ENCODE measurements around the gene SMIM9.
"Not testable (repeated sequence)": the region's sequence is repeated elsewhere in the genome, so short reads cannot be mapped to it uniquely, and the experiment has no call there.

The SMIM9 gene

DNA sequence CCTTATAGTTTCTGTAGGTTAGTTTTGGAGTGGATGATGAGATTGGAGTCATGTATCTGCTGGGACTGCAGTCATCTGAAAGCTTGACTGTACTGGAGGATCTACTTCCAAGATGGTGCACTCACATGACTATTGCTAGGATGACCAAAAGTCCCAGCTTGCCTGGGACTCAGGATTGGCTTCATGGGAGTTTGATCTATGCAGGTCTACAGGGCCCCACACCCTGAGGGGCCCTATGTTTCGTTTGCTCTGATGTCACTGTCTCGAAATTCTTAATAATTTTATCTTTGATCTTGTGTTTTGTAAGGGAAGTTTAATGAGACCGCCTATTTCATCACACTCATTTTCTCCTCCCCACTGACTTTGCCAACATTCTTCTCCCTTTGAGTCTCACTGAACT is at the start of gene SMIM9:
Gene SMIM9 (minus strand): TSS at position 101 of the 400 bp plus-strand sequence. CDS start 3,806 bp downstream, outside the sequence.
- DNase-seq, result no peak

DNA sequence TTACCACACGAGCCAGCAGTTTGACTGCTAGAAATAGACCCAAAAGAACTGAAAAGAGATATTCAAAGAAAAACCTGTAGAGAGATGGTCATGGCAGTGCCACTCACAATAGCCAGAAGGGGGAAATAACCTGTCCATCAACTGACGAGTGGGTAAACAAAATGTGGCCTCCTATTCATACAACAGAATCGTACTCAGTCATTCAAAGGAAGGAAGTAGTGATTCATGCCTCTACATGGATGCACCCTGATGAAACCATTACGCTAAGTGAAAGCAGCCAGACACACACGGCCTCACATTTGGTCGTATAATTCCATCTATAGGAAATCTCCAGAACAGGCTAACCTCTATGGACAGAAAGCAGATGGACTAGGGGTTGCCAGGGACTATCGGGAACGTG is 49.6 kb upstream of the SMIM9 start:
- not testable (repeated sequence) for DNase-seq

DNA sequence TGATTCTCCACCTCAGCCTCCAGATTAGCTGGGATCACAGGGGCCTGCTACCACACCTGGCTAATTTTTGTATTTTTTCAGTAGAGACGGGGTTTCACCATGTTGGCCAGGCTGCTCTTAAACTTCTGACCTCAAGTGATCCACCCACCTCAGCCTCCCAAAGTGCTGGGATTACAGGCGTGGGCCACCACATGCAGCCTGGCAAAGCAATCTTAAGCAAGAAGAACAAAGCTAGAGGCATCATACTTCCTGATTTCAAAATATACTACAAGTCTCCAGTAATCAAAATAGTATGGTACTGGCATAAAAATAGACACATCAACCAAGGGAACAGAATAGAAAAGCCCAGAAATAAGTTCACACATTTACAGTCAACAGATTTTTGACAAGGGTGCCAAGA is 38.9 kb upstream of the SMIM9 start:
- no peak for DNase-seq

DNA sequence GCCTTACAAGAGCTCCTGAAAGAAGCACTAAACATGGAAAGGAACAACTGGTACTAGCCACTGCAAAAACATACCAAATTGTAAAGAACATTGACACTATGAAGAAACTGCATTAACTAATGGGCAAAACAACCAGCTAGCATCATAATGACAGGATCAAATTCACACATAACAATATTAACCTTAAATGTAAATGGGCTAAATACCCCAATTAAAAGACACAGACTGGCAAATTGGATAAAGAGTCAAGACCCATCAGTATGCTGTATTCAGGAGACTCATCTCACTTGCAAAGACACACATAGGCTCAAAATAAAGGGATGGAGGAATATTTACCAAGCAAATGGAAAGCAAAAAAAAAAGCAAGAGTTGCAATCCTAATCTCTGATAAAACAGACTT is 34.1 kb upstream of the SMIM9 start:
- not testable (repeated sequence) for DNase-seq

DNA sequence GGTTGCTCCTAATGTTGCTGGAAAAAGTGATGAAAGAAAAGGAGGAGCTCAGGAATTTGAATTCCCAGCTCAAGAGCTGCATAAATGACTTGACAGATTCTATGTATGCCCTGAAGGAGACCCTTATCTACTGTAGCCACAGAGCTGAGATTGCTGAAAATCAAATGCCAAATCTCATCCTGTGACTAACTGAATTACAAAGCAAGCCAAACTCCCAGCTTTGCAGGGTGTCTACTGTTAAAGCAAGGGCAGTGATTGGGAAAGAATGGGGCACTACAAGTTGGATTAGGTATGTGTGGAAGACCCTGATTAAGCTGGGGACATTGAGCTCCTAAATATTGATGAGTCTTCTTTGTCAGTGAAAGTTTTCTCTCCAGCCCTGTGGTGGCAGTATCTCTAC is 20.8 kb upstream of the SMIM9 start:
- no peak for DNase-seq

DNA sequence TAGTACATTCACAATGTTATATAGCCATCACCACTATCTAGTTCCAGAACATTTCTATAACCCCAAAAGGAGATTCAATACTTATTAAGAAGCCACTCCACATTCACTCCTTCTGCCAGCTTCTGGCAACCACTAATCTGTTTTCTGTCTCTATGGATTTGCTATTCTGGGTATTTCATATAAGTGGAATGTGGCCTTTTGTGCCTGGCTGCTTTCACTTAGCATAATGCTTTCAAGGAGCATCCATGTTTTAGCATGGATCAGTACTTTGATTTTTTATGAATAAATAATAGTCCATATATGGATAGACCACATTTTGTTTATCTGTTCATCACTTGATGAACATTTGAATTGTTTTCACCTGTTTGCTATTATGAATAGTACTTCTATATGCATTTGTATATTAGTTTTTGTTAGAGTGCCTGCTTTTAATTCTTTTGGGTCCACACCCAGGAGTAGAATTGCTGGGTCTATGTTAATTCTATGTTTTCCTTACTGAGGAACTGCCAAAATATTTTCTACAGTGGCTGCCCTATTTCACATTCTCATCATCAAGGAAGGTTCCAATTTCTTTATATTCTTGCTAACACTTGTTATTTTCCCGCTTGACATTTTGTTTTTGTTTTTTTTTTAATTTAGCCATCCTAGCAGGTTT is 16.6 kb upstream of the SMIM9 start:
- DNase-seq, result no peak

DNA sequence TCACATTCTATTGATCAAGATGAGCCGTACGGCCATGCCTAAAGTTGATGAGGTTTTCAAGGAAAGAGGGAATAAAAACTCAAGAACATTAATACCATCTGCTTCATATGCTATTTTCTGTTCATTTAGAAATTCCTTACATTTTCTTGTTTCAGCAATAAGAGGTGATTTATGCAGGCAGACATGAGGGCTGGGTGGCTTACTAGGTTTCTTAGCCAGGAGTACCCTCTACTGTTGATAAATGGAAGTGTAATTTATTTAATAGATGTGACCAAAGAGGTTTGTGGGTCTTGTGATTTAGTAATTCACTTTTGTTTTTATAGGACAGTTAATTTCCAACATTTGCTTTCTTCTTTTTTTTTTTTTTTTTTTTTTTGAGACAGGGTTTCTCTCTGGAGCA is 6.4 kb upstream of the SMIM9 start:
- no peak for DNase-seq

DNA sequence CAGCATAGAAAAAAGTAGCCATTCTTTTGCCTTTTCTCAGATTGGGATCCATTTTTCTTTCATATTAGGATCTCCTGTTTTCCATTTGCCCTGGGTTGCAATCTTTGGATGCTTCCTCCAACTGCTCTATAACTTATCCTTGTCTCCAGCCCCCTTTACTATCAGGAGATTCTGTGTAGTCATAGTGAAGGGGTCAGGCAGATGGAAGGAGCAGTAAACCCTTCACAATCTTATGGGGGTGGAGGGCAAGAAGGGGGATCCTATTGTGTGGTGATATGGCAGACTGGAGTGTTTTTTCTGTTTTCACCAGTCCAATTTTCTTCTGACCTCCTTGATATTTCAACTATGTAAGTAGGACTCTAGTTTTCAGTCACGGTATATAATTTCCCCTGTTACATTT is 1.7 kb upstream of the SMIM9 start:
- no peak for DNase-seq

DNA sequence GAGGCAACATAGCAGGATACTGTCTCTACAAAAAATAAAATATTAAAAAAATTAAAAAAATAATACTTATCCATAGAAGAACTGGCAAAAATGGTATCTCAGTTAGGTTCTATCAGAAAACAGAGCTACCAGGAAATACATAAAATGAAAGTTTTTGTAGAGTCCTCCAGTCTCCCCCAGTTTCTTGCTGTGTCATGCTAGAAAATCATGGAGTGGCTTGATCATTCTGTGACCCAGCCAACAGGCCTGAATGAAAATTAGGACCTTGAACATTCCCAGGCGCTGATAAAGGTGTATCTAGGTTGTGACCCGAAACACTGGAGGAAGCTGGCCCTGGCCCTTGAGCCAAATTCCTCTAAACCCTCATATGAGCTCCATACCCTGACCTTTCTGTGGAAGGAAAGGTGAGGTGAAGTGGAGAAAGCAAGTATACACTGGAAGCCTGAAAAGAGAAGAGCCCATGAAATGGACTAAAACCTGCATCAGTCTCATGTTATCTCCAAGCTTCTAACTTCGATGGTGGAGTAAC is 652 bp downstream of the SMIM9 start:
- DNase-seq, result no peak

DNA sequence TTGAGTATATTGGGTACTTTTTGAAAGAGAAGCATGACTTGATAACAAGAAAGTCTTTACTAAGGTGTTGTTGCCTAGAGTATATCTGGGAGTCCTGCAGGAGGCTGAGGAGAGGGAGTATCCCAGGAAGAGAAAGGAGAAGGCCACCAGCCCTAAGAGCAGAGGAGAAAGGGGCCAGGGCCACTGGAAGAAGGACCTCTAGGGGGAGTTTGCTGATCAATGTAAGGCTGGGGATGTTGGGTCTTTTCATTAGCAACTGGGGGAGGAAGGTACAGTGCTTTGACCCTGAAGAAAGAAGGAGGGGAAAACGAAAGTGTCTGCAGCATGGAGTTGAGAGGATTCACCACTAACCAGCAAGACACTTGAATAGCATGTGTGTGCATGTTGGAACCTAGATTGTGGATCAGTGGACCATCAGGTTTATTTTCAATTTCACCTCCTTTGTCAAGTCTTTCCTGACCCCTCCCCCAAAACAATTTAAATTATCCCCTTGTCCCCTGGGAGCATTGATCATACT is 4.5 kb downstream of the SMIM9 start:
- DNase-seq, result no peak

DNA sequence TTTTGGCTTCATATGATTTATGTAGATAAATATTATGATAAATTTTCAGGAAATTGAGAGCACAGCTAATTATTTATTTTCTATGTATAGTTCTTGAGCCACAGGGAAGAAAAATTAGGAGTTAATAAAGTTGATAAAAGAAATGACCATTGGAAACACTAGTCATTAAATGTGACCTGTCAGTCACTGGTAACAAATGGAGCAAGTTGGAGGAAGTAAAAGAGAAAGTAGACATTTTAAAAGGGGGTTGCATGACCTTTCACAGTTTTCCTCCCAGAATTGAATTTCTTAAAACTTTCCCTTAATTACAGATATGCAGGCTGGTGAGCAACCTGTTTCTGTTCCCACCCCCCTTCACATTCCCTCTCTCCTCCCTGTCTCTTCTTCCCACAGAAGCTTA is 5.3 kb downstream of the SMIM9 start:
- no peak for DNase-seq

DNA sequence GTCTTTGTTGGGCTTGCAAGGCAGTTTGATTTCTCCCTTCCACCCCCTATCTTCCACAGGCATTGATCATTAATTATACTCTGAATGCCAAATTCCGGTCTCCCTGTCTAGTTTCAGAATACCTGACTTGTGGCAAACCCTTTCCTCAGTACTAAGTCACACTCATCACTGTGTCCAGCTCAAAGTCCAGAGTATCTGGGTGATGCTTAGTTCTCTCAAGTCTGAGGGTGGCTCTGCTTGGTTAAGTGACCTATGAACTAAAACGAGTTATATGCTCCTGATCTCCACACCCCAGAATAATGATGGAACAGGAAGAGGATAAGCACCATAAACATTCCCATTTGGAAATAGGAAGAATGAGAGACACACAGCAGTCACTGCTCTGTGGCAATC is 6.5 kb downstream of the SMIM9 start:
- no peak for DNase-seq

DNA sequence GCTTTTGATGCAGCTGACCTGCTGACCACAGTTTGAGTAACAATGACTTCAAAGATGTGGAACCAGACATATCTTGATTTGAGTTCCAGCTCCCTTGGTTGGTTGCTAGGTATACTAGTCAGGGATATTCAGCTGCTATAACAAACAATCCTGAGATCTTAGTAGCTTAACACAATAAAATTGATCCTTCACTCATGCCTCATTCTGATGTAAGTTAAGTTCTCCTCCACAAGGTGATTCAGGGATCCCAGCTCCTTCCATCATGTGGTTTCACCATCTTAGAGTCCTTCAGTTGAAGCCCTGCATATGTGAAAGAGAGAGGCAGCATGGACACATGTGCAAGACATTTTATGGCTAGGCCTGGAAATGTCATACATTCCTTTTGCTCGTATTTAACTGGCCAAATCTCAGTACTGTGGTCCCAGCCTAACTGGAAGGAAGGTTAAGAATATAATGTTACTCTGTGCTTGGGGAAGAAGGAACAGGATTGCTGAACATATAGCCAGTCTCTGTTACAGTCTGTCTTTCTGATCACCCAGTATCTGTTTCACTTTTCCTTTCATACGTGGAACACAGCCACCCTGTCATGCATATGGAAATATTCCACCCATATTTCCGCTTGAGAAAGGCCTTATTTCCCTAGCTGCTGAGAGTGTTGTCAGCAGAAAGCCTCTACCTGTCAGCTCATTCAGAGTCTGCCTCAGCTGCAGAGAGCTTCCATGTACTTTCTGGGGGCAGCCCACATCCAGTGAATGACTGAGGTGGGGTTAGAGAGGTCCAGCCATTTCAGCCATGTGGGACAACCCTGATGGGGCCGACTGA is 7.1 kb downstream of the SMIM9 start:
- DNase-seq, result no peak

DNA sequence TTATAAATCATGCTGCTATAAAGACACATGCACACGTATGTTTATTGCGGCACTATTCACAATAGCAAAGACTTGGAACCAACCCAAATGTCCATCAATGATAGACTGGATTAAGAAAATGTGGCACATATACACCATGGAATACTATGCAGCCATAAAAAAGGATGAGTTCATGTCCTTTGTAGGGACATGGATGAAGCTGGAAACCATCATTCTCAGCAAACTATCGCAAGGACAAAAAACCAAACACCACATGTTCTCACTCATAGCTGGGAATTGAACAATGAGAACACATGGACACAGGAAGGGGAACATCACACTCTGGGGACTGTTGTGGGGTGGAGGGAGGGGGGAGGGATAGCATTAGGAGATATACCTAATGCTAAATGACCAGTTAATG is 8.9 kb downstream of the SMIM9 start:
- DNase-seq, result not testable (repeated sequence)

DNA sequence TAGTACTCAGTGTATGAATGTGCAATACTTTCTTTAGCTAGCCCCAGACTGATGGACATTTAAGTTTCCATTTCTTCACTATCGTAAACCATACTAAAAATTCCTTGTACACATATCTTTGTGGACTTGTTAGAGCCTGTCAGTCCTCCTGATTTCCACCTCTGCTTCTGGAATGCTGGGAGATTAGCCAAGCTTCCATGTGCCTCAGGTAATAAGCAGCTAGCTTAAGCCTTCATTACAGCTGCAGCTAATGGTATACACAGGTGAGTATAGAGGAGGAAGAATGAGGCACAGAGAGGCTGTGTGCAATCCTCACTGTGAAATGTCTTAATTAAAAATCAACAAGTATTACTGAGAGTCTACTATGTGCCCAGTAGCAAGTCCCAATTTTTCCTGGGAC is 9.8 kb downstream of the SMIM9 start:
- DNase-seq, result no peak

DNA sequence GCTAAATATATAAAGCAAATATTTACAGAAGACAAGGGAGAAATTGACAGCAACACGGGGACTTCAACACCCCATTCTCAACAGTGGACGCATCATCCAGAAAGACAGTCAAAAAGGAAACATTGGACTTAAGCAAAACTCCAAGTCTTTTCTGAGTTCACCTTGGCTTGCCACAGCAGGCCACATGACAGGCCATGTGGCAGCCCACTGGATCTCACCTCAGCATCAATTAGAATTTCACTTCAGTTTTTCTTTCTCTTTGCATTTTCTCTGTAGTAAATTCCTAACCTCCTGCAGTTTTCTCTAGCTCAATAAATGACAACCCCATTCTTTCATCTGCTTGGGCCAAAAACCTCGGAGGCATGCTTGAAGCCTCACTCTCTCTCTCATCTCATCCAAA is 12.4 kb downstream of the SMIM9 start:
- DNase-seq, result no peak

DNA sequence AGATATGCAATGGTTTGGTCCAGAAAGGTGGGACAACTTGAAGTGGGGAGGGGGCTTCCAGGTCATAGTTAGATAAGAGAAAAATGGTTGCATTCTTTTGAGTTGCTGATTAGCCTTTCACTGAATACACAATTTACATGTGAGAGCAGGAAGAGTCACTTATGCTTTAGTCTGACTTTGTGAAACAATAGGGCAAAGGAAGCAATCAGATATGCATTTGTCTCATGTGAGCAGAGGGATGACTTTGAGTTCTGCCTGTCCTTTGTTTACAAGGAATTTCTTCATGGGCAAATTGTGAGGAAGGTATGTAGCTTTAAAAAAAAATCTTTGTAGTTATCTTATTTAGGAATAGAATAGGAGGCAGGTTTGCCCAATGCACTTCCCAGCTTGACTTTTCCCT is 12.9 kb downstream of the SMIM9 start:
- no peak for DNase-seq

DNA sequence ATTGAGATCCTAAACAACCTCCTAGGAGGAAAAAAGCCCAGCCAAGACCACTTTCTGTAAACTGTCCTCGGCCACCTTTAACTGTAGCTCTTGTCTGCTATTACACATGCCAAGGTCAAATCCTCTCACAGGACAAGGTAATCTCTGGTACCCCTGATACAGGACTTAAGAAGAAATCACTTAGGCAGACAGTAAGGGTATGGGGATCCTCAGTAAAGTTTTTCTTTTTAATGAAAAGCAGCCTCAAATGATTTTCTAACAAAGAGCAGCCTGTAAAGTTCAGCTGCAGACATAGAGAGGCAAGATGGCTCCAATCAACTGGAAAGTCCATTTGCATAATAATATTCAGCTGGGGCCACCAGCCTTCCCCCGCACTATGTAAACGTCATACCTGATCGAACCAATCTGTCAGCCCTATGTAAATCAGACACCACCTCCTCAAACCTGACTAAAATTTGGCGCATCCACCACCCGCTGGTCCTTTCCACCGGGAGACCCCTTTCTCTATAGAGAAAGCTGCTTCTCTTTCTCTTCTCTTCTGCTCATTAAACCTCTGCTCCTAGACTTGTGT is 14.6 kb downstream of the SMIM9 start:
- no peak for DNase-seq

DNA sequence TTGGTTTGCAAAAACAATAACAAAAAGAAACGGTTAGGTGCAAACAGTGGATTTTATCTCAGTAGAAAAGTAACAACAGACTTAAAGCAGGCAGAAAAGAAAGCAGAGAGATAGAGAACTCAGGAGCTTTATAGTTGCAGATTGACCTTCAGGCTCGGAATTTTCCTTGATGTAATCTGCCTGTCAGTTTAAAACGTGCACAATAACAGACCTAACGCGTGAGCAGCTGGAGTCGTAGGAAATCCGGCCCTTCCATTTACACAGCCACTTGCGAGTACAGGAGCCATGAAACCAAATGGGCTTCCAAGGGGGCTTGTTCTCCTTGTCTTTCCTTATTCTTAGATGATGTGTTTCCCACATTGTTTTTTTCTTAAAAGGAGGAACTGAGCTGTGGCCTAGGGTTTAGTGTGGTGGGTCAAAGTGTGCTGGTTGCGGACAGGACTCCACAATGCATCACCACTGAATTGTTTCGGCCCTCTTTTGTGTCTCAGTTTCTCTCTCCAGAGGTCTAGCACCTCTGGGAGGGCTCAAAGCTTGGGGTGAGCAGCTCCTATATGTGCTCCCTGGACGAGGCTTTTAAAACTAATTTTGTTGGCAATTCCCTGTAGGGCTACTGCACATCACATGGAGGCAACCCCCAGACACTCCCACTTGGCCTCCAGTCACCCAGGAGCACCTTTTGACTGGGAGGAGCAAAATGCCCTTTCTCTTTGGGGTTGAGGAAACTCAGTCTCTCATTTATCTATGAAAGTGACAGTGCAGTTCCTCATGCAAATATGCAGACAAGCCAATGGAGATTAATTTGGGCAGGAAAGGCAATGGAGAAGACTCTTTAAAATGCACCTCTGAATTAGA is 15.3 kb downstream of the SMIM9 start:
- no peak for DNase-seq

DNA sequence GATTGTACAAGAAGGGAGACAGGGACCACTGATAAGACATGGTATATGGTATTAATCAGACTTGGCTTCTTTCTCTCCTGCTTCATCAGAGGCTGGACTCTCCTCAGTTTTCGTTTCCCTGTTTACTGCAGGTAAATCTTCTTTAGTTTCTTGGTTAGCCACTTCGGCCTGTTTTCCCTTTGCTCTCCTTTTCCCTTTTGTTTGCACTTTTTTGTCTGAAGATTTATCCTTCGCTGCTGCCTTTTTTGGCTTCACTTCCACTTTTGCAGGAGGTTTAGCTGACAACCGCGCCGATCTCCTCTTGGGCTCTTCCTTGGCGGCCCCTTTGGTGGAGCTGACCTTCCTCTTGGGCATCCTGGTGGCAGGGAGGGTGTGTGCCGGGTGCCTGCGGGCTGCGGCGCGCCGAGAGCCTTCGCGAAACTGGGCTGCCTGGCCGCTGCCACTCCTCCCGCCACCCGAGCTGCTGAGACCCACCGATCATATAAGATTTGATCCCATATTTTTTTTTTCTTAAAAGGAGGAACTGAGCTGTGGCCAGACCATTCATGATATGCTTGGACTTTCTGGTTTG is 17.3 kb downstream of the SMIM9 start:
- not testable (repeated sequence) for DNase-seq

DNA sequence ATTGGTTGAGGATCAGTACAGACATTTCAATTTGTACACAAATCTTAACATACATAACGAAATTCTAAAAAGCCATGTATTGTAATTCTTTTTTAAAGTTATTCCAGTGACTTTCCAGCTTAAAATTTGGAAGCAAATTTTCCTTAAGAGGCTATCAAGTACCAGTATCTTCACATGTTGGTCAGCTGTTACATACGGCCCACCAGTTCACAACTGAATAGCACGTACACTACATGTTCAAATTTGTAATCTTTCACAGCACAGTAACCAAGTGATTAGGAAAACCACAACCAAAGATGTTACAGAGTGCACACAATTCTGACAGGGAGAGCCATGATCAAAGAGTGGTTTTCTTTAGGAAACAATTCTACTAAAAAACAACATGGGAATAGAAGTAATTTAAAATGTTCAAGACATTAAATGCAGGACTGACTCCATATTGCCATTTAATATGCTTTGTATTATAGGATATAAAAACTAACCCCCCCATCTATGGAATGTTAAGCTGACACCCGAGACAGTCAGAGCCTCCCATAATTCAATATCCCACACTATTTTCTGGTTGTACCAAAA is 18.1 kb downstream of the SMIM9 start:
- not testable (repeated sequence) for DNase-seq

DNA sequence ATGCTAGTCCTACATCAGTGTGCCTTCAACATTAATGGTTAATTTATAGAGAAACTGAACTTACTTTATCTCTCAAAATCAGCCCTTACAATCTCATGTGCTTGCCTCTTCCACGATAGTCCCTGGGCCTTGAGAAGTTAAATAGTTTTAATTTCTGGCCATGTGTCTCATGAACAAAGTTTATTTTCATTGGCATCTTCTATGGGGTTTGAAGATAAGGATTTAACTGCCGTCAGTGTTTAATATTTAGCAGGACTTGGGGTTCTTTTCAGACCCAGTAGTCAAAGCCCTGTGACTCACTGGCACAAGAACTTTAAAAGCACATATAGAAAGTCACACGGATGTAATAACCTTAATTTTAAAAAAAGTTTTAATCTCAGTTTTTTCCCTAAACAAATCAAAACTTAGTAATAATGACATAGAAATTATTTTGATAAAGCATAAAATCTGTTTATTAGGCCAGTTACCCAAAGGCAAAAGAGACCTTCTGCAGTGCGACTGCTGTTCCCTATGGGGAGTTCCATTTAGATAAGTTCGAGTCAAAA is 19.1 kb downstream of the SMIM9 start:
- no peak for DNase-seq
